ENCODE measurements around the gene ZNF311. TPM values are rescaled to one million over a fixed set of nuclear protein-coding genes. Genes with fewer than 3 reads are reported as not detected.
"Not testable (repeated sequence)": the region's sequence is repeated elsewhere in the genome, so short reads cannot be mapped to it uniquely, and the experiment has no call there.

The ZNF311 gene
- polyA plus RNA-seq, 1 donor, result 2.4 TPM

- DNase-seq, result no peak
Measured at GRCh38 chr6:28953039-28953584, 52.0 kb downstream of the ZNF311 start.

GRCh38 chr6:28949656-28950195 is 55.4 kb downstream of the ZNF311 start:
- not testable (repeated sequence) for DNase-seq

DNA sequence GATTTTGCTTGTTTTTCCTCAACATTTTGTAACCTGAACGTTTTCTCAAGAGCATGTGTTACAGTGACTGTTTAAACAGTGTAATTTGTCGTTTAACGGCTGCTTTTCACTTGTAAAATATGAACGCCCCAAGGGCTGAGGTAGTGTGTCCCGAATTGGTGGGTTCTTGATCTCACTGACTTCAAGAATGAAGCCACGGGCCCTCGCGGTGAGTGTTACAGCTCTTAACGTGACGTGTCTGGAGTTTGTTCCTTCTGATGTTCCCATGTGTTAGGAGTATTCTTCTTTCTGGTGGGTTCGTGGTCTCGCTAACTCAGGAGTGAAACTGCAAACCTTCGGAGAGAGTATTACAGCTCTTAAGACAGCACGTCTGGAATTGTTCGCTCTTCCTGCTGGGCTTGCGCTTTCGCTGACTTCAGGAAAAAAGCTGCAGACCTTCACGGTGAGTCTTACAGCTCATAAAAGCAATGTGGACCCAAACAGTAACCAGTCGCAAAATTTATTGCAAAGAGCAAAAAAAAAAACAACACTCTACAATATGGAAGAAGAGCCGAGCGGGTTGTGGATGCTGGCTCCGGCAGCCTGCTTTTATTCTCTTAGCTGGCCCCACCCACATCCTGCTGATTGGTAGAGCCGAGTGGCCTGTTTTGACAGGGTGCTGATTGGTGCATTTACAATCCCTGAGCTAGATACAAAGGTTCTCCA is 56.2 kb downstream of the ZNF311 start:
- no peak for DNase-seq

DNA sequence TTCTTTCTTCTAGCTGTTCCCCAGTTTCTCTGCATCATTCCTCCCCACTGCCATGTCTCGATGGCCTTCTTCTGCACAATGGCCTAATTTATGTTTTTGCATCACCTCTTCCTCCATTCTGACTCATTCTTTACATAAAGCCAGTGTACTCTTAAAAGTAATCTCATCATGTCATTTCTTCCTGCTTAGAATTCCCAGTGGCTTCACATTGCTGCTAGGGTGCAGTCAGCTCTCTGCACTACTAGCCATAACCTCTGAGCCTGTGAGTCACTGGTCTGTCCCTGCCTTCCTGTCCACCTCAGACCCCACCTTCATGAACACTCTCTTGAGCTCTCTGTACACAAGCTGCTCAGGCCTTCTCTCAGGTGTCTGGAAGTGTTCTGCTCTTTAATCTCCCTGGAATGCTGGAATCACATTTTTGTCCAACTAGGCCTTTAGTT is 57.3 kb downstream of the ZNF311 start:
- no peak for DNase-seq

DNA sequence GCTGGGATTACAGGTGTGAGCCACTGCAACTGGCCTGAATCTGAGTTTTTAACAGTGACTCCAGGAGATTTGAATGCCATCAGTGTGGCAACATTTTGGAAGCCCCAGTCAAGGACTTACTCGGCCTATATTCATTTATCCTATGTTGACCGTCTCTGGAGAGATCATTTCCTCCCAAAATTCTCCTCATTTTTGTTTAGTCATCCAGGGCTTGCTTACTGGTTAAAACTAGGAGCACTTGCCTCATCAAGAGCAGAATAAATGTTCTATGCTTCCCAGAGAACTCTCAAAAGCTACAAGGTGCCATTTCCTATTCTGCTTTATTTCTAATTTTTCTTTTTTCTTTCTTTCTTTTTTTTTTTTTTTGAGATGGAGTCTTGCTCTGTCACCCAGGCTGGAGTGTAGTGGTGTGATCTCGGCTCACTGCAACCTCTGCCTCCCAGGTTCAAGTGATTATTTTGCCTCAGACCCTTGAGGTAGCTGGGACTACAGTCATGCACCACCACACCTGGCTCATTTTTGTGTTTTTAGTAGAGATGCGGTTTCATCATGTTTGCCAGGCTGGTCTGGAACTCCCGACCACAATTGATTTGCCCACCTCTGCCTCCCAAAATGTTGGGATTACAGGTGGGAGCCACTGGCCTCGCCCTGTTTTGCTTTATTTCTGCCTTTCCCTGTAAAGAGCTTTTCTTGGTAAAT is 57.9 kb downstream of the ZNF311 start:
- DNase-seq, result no peak

DNA sequence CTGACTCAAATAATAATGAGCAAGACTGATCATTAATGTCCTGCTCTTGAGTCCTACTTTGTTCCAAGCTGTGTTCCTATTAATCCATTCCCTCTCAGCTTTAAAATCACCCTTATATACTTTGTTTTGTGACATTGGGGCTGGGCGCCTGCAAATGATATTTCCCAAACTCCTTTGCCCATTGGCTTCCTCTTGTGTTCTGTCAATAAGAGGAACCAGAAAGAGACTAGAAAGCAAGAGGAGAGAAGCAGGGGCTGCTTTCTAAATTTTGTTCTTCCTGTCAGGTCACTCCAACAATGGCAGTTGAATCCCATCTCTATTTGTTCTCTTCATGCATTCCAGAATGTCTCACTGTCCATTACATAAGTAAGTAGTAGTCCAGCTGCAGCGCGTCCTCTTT is 59.8 kb downstream of the ZNF311 start:
- no peak for DNase-seq

Other genes with a start within 250 kb of the ZNF311 start
- gene TRIM27, start 81.3 kb downstream of the ZNF311 start, polyA plus RNA-seq (ENCODE audit: insufficient read length), result 44.0 TPM
- not detected for gene OR2W1, start 39.9 kb upstream of the ZNF311 start, polyA plus RNA-seq (ENCODE audit: insufficient read length)
- not detected for gene OR2B3, start 82.0 kb upstream of the ZNF311 start, polyA plus RNA-seq (ENCODE audit: insufficient read length)
- not detected for gene OR2J1, start 94.2 kb upstream of the ZNF311 start, polyA plus RNA-seq (ENCODE audit: insufficient read length)
- not detected for gene OR2J3, start 102.7 kb upstream of the ZNF311 start, polyA plus RNA-seq (ENCODE audit: insufficient read length)
- gene OR2J2, start 165.6 kb upstream of the ZNF311 start, polyA plus RNA-seq (ENCODE audit: insufficient read length), result not detected

Data from hindlimb muscle (tissue), 1 donor.